Activated gamma-delta T cell treated with Interleukin-2 at 50 U/mL for 16 hours (primary cell): ENCODE data around the gene ST14.

Source experiments
- DNase-seq: peaks from one replicate; pipeline ENCODE4 v3.0.0-alpha.2; 2020

Gene ST14

DNA sequence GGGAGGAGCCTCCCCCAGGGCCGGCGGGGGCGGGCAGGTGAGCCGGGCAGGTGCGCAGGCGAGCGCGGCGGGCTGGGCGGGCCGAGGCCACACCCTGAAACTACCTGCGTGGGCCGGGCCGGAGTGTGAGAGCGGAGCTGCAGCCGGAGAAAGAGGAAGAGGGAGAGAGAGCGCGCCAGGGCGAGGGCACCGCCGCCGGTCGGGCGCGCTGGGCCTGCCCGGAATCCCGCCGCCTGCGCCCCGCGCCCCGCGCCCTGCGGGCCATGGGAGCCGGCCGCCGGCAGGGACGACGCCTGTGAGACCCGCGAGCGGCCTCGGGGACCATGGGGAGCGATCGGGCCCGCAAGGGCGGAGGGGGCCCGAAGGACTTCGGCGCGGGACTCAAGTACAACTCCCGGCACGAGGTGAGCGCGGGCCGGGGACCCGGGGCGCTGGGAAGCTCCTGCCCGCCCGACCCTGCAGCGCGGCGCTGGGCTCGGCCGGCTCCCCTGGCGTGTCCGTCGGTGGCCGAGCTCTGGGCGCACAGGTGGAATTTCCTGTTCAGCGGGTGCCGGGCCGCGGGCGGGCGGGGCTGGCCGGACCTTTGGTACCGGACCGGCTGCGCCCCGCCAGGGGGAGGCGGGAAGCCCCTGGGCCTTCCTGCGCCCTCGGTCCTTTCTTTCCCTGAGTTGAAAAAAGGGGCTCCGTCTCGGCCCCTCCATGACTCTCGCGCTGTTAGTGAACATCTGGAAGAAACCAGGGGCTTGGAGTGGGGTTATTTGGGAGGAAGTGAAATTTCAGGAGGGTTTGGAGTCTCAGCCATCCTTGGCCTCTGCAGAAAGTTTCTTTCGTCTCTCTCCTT lies at the start of gene ST14:
TSS of gene ST14 (plus strand) at position 126 of the 841 bp plus-strand sequence. CDS start at position 324, 198 bp downstream.
- DNase-seq: no peak

DNA sequence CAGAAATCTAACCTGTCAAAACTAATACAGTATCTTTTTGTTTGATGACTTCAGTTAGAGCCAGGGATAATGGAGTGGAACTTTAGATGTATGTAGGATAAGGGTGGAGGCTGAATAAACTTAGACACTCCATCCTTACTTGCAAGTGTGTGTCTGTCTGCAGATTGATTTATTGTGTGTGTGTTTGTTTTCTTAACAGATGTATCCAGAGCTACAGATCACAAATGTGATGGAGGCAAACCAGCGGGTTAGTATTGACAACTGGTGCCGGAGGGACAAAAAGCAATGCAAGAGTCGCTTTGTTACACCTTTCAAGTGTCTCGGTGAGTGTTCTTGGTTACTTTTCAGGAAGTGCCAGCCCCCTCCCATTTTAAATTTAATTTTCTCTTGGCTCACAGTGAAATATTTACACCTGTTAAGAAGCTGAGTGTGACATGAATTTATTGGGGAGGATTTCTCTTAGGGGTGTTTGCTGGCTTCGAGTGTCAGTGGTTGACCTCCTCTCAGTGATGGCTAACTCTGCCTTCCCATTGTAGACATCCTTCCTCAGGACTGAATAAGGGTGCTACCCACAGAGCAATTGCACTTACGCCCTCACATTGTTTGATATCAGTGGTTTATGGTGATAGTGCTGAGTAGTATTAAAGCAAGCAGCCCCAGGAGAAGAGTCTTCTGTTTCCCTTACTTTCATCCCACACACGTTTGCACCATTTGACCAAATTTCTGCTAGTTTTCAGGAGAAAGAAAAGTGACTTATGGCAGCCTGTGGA lies 49.1 kb upstream of the ST14 start:
- no peak for DNase-seq

DNA sequence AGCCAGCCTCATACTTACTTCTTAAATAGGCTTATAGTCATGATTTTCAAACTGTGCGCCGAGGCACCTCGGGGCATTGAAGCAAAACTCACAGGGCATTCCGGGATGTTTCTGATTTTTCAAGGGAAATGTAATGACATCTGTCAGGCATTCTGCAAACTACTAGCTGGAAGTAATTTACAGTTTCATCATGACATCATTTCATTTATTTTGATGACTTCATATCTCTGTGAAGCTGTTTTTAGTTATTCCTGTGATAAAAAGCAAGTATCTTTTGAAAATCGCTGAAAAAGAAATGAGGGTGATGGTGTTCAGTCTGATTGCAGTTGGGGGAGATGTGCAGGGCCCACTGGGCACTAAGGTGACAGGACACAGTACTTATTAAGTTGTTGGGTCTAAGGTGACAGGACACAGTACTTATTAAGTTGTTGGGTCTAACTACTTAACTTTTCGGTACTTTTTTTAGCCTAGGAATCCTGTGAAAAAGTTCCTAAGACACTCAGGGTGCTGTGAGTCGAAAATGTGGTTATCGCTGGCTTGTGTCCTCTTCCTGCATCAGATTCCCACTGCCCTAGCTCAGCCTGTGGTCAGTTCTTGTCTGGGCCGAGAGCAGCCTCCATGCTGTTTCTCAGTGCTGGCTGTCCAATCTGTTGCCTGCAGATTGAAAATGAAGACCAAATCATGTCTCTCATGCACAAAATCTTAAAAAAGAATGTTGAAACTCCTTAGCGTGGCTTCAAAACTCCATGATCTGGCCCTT lies 47.3 kb upstream of the ST14 start:
- DNase-seq: no peak

DNA sequence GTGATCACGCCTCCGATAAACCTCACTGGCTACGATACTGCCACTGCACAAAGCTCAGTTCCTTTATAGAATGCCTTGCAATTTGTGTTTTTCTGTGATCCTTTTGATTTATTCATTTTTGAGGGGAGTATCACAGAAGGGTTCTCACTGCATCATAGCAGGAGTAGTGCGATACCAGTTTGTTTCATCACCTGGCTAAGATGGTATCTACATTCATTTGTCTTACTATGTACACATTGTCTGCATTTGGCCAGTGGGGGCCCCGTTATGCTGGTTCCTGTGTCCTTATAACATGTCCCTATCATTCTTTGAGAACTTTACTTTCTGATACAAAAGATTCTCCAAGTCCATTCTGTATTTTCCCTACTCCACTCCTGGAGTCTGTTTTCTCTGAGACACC lies 45.3 kb upstream of the ST14 start:
- DNase-seq: no peak

DNA sequence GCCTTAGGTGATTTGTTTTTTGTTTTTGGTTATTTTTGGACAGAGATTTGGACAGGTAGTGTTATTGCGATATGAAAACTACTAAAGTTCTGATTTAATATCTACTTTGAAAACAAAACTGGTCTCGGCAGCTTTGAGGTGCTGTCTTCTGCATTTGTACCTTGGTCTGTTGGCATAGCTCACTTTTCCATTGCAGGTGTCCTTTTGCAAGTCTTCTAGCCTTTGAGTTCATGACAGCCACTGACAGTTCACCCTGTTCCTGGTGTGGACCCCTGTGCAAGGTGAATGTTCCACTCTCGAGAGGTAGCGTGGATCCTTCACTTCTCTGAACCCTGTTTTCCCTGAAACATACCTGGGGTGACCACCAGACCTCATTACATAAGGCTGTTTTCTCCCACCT lies 44.9 kb upstream of the ST14 start:
- DNase-seq: no peak

DNA sequence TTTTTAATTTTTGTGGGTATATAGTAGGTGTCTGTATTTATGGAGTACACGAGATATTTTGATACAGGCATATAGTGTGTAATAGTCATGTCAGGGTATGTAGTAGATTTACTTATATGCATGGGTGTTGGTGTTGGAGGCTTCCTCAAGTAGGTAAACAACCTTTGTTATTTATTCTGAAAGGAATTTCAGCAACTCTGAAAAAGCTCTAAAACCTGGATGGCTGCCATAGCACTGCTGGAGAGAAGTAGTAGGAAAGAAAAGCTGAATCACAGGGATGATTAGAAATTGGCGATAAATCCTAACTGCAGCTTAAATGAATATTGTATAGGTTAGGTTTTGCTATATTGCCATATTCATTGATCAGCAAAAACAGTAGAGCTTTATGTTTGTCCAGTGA lies 44.4 kb upstream of the ST14 start:
- no peak for DNase-seq

DNA sequence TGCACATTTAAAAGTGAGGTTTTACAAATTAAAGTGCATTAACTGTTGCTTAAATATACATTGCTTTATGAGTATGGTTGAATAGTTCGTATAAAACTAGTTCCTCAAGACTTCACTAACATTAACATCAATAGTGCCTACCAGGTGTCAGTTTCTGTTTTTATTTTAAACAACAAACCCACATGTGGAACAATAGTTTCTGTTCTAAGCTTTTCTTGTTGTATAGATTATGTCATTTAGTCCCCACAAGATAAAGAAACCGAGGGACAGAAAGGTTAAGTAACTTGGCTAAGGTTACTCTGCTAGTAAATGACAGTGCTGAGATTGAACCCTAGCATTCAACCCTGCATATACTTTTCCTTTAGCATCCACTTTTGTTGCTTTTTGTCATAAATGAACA lies 41.4 kb upstream of the ST14 start:
- no peak for DNase-seq

DNA sequence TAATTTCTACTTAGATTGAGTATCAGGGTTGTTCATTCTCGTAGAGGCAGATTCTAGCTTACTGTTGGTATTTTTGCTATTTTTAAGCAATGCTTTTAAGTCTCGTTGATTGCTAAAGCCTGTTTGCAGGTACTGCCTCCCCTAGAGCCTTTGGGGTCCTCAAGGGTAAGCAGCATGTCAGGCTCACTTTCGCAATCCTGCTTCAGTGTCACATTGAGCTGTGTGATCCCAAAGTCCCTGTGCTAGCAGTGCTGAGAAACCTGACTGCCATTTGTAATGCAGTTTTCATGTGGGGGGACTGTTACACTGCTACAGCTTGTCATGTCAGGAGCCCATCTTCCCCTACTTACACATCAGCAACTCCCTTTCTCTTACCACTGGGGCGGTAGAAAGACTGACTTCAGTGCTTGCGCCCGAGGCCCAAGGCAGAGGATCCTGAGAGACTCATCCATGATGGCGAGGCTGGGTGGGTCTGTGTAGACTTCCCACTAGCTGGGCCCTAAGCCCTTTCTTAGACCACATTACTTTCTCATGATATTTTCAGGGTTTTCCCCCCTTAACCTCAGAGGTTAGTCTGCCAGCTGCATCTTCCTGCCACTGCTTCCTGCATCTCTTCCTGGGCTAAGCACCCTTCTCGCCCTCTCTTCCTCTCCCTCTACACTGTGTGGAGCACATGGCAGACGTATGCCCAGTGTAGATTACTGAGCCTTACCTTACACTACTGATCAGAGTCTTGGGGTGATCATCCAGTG lies 40.8 kb upstream of the ST14 start:
- DNase-seq: peak; percentile 19

DNA sequence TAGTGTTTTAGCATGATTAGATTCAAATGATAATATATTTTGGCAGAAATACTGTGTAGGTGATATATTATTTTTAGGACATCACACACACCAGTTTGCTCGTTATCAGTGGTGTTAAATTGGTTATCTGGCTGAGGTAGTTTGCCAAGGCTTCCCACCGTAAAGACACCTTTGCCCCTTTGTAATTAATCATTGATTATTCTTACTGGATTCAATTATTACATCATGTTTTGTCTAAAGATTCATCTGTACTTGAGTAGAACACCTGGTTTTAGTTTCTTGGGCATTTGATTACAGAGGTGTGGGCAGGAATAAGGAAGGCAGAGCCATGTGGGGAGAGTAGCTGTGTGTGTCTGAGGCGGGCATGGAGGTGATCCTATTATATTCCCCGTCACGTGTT lies 39.5 kb upstream of the ST14 start:
- DNase-seq: no peak

DNA sequence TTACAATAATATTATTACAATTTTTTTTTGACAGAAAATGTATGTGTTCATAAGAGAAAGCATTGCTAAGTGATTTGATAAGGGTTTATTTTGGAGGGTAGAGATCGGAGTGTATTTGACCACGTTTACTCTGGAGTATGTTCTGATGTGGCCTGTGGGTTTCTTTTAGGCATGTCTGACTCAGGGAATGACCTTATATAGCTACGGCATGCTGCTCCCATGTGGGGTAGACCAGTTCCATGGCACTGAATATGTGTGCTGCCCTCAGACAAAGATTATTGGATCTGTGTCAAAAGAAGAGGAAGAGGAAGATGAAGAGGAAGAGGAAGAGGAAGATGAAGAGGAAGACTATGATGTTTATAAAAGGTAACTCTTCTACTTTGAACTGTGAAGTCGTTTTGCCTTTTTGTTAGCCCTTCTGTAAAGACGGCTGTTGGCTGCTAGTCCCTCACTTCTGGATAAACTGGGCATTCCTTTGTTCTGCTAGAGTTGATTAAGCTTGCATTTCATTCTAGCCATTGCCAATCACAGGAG lies 38.1 kb upstream of the ST14 start:
- no peak for DNase-seq

DNA sequence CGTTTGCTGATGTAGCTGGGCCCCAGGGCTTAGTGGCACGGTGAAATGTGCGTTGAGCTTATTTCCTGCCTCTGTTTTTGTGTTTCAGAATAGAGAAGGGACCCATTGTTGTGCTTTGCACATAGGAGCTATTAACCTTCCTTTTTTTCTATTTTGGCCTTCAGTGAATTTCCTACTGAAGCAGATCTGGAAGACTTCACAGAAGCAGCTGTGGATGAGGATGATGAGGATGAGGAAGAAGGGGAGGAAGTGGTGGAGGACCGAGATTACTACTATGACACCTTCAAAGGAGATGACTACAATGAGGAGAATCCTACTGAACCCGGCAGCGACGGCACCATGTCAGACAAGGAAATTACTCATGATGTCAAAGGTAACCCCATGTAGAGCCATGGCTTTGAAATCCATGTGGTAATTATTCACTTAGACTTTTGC lies 37.4 kb upstream of the ST14 start:
- no peak for DNase-seq

DNA sequence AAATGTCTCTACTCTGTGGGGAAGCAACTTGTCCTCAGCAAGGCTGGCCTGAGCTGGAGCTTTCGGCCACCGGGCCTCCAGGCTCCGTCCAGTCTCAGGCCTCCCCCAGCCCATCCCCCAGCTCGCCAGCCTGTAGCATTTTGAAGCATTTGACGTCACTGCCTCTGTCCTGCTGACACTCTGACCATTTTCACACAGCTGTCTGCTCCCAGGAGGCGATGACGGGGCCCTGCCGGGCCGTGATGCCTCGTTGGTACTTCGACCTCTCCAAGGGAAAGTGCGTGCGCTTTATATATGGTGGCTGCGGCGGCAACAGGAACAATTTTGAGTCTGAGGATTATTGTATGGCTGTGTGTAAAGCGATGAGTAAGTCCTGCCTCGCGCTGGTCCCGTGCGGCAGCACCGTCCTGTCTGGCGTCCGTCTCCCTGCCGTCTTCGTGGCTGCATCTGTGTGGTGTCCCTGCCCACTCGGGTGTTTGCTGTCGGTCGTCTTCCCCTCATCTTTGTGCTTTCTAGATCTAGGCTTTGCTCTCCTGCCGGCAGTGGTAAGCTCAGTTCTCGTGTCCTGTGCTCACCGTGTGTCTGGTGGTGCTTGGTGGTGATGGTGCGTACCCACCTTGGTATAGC lies 36.1 kb upstream of the ST14 start:
- no peak for DNase-seq

DNA sequence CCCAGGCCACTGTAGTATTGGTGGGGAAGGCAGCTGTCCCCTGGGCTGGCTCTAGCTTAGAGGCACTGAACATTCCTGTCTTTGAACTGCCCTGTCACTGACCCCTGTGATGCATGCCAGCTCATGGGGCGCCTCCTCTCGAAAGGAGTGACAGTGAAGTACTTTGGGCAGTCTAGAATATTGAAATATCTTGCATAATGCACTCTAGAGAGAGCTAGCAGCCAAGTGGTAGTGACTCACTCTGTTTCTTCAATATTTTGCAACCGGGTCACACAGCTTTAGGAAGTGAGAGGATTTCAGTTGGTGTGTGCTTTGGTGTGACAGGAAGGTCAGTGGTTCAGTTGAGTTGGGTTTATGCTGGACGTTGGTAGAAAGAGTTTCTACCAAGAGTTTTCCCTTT lies 35.5 kb upstream of the ST14 start:
- DNase-seq: no peak

DNA sequence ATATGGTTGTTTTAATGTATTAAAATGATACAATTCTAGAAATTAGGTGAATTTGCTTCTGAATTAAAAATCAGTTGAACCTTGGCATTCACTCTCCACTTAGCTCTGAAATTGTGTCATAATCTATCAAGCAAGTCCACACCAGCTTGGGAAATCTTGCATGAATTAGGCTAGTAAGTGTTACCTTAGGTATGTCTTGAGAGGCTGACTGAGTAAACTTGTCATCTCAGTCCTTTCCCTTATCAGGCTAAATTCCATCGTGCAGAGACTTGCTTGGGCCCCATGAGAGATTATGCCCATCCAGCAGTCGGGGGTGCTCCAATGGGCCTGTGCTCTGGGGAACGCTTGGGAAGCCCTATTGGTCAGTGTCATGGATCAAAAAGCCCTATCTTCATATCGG lies 33.9 kb upstream of the ST14 start:
- DNase-seq: no peak

DNA sequence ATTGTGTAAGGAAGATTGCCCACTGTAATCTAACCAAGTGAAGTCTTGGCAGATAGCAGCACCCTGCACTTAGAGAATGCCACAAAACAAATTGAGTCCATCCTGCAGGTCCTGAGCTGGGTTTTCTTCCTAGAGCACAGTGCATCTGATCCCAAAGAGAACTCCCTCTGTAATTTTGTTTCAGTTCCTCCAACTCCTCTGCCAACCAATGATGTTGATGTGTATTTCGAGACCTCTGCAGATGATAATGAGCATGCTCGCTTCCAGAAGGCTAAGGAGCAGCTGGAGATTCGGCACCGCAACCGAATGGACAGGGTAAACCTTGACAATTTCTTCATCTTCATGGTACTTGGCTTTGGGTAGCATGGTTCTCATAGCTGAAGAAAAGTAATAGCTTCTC lies 33.1 kb upstream of the ST14 start:
- no peak for DNase-seq

DNA sequence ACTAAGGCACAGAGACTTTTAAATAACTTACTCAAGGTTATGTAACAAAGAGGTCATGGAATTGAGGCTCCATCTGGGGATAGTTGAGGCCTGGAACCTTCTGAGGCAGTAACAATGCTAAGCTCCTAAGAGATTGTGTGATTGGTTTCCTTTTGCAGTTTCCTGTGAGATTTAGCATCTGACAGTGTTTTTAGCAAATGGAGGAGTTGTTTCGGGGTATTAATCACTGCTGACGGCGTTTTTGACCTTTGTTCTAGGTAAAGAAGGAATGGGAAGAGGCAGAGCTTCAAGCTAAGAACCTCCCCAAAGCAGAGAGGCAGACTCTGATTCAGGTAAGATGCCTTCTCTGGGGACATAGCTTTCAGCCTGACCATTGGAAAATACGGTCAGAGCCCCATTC lies 32.1 kb upstream of the ST14 start:
- no peak for DNase-seq

DNA sequence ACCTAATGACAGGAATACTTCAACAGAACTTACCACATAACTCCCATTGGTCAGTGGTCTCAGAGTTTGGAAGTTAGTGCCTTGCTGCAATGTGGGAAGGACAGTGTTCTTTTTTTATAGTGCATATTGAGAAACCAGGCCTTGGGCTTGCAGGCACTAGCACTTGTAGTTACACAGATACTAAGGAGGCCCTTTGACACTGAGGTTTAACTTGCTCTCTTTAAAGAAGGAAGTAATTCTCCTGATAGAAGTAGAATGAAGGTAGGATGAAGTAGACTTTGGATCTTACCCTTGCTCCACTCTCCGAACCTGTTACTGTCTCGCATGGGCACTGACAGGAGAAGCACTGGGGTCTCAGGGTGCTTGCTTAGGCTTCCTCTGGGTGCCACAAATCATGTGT lies 31.0 kb upstream of the ST14 start:
- DNase-seq: no peak

DNA sequence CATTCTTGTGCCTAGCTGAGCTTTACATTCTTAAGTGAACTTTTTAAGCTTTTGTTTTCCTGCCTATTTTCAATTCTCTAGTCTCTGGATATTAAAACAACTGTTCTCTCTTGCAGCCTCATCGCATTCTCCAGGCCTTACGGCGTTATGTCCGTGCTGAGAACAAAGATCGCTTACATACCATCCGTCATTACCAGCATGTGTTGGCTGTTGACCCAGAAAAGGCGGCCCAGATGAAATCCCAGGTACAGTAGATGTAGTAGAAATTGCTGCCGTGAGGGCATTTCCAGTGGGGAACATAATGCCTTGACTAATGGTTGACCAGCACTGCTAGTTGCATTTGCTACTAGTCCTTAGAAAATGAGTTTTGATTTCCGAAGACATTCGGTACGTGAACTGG lies 29.7 kb upstream of the ST14 start:
- DNase-seq: no peak

DNA sequence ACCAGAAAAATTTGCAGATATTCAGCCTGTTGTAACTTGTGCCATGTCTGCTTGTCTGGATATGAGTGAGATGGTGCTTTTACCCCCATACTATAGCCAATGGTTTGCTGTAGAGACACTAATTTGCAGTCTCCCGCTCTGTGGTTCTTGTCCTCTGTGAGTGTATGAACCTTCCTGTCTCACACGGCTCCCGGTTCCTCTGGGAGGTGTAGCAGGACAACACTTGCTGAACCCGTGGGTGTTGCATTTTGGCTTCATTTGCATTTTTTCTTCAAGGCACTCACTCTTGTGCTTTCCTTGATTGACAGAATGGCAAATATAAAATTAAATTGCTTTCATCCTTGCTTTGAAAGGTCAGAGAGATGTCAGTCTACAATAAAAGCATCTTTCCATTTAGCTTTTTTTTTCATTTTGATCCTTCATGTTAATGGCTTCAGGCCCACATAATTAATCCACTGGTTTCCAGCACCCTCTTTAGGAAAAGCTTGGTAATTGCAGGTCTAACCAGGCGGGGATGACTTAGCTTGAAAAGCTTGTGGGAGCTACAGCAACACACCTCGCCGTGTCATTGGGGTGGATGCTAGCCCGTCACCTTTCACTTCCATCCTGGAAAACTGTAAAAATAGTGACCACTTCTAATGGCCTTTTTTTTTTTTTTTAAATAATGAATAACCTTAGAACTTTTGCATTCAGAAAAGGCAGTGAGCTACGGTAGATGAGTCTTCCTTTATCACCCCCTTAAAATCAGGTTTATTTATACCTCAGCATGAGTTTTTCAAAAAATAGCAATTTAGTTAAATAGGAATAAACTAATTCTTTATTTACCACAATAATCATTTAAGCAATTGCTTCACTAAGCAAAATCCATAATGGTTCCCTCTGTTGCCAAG lies 27.4 kb upstream of the ST14 start:
- peak; percentile 51 for DNase-seq

DNA sequence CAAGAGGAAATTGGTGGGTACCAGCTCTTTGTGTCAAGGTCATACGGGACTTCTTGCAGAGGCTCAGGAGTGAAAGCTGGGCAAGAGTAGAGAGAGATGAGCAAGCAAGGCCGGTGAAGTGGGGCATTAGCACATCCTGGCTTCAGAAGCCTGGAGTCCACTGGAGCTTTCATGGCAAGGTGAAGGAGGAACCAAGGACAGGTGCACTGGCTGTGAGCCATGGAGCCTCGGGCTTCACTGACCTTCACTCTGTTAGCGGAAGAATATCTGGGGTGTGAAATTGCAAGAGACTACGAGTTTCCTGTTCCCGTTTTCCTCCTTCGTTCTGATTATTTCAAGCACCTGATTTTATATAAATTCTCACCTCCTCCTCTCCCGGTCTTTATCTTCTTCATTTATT lies 25.9 kb upstream of the ST14 start:
- DNase-seq: no peak

DNA sequence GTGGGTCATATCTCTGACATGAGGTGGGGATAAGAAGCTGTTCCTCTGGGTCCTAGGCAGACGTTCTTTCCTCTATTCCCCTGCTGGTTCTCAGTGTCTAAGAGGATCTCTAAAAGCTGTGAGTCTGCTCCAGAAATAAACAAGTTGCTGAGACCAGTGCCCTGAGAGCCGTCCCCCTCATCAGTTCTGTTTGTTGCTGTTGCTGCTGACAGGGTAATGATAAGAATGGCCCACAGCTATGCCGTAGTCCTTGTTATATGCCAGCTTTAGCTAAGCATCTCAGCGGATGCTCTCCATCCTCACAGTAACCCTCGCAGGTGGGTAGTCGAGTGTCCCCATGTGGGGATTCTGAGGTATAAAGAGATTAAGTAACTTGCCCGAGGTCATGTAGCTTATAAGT lies 23.5 kb upstream of the ST14 start:
- DNase-seq: no peak
